Thyroid gland (tissue), 4 donors: Measurements from ENCODE around the gene CACNA2D3. TPM values are rescaled to one million over a fixed set of nuclear protein-coding genes. Genes with fewer than 3 reads are reported as not detected.

Experiments
- DNase-seq, 2 donors: peaks; one replicate each; pipeline ENCODE4 v3.0.0-alpha.2; 2019
- H3K27ac ChIP-seq, 3 donors: fragments of 200-600 bp; sonication (generic); 1 replicate in 2 of 3; 2 replicates in 1 of 3; pipeline ENCODE4 v1.5.1; 2016 to 2019; ENCODE audit warnings: mild to moderate bottlenecking in 1 of 3, moderate library complexity in 1 of 3
- H3K27me3 ChIP-seq: fragments of 200-600 bp; sonication (generic); one replicate; pipeline ENCODE4 v1.5.1; 2019
- H3K36me3 ChIP-seq, 2 donors: fragments of 200-600 bp; sonication (generic); one replicate each; pipeline ENCODE4 v1.5.1; 2016 to 2019
- H3K4me1 ChIP-seq, 2 donors: fragments of 200-600 bp; sonication (generic); one replicate each; pipeline ENCODE4 v1.5.1; 2017 to 2019
- H3K4me3 ChIP-seq, 3 donors: fragments of 200-600 bp; sonication (generic); replicated peaks in 1 of 3; 1 replicate in 2 of 3; 2 replicates in 1 of 3; pipeline ENCODE4 v1.5.1; 2016; ENCODE audit warnings: mild to moderate bottlenecking in 1 of 3
- H3K9me3 ChIP-seq: fragments of 200-600 bp; sonication (generic); one replicate; pipeline ENCODE4 v1.5.1; 2017
- POLR2A ChIP-seq, 2 donors: fragments of 450-650 bp; IDR thresholded peaks; one replicate each; pipeline ENCODE4 v1.6.1; 2017; ENCODE audit warnings: antibody characterized with exemption in 2 of 2, mild to moderate bottlenecking in 2 of 2, moderate library complexity in 1 of 2
- WGBS, 2 donors: methylation state at CpG; one replicate each; pipeline ENCODE4 v1.1.5; 2017; 5-methylcytosine and 5-hydroxymethylcytosine counted together
- intact Hi-C: fragments of 100-400 bp; cut with DNase I; formaldehyde crosslinking; loops from one replicate; pipeline ENCODE4 v1.15.1; 2023
- total RNA-seq, 4 donors: library from RNA; depleted of rRNA; stranded (reverse); fragments of >200 nt; gene quantifications; one replicate each; pipeline ENCODE4 v1.2.3, GENCODE V29; 2016
- TF ChIP-seq, protein P1 (sequence below), 6 experiments: fragments of 200-600 bp in 3 of 6; fragments of 450-650 bp in 3 of 6; sonication (generic) in 3 of 6; IDR thresholded peaks; one replicate each; pipeline ENCODE4 v1.5.1; 2016 to 2019; ENCODE audit warnings: antibody characterized with exemption in 6 of 6, mild to moderate bottlenecking in 2 of 6, inconsistent platforms in 1 of 6, moderate library complexity in 1 of 6

The CACNA2D3 gene
- total RNA-seq, 4 donors from 2014 or later = 2.9 to 4.8 (median 4.5) TPM

DNA sequence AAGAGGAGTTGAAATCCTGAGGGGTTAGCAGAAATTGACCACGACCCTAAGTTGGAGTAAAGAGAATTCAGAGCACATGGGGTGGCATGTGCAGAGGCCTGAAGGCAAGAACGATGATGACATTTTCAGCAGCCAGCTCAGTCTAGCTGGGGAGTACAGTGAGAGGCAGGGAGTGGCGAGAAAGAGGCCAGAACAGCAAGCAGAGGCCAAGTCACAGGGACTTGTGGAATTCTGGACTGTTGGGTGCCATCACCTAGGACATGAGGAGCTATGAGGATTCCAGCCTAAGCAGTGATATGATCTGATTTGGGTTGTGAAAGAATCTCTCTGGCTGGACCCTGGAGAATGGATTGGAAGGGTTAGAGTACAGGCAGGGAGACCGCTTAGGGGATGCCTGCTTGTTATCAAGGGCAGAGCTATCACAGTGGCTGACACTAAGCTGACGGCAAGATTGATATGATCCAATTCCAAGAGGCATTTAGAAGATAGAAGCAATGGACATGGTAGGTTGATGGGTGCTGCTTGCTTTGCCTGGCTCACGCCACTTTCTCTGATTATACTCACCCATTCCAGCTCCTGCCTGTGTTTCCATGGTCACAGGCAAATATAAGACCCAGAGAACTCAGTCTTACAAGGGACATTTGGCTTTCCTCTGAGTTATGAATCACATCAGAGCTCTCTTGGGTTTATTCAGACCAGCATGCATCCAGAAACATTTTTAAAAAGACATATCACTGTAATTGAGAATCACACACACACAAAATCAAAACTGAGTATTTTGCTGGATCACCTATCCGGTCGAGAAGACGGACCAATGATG lies 739.1 kb downstream of the CACNA2D3 start:
- Histone ChIP-seq H3K27ac (no peak overlapping the region), H3K27me3 (no peaks in the 10 kb centered on the region), H3K36me3 (no peaks in the 10 kb centered on the region), H3K9me3 (no peaks in the 10 kb centered on the region), H3K4me3 (no peak overlapping the region), H3K4me1 (peaks cover 5 to 16% of the 10 kb centered on the region in 2 donors)
- 66 to 72% methylated on average over 9 of the region's 9 CpGs for WGBS, 2 donors
- intact Hi-C loops = no loop called here
- TF ChIP-seq, protein P1, sequence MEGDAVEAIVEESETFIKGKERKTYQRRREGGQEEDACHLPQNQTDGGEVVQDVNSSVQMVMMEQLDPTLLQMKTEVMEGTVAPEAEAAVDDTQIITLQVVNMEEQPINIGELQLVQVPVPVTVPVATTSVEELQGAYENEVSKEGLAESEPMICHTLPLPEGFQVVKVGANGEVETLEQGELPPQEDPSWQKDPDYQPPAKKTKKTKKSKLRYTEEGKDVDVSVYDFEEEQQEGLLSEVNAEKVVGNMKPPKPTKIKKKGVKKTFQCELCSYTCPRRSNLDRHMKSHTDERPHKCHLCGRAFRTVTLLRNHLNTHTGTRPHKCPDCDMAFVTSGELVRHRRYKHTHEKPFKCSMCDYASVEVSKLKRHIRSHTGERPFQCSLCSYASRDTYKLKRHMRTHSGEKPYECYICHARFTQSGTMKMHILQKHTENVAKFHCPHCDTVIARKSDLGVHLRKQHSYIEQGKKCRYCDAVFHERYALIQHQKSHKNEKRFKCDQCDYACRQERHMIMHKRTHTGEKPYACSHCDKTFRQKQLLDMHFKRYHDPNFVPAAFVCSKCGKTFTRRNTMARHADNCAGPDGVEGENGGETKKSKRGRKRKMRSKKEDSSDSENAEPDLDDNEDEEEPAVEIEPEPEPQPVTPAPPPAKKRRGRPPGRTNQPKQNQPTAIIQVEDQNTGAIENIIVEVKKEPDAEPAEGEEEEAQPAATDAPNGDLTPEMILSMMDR (IDR thresholded peaks at IDR 0.05) = no peak
- no peak for TF ChIP-seq POLR2A (IDR thresholded peaks at IDR 0.05)
- no peak for DNase-seq

DNA sequence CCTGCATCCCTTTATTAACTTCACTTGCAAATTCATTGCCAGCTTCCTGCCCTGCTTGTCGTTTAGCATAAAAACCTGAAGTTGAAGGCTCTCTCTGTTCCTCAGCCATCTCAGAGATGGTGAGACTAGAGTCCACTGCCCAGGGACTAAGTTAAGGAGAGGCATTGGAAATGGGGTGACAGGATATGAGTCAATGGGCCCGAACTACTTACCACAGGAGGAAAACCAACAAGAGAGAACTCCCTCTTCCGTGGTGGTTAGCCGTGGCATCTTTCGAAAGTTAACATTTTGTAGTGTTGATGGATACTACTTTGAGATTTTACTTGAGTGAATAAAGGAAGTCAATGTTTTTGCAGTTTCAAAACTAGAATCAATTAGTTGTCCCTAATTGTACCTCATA lies 740.2 kb downstream of the CACNA2D3 start:
- no peak overlapping the region for H3K4me3 ChIP-seq
- no peaks in the 10 kb centered on the region for H3K9me3 ChIP-seq
- TF ChIP-seq POLR2A (IDR thresholded peaks at IDR 0.05) = no peak
- TF ChIP-seq, protein P1 (IDR thresholded peaks at IDR 0.05) = no peak
- WGBS, 2 donors = 77 to 84% methylated on average over 5 of the region's 5 CpGs
- H3K36me3 ChIP-seq = no peaks in the 10 kb centered on the region
- H3K4me1 ChIP-seq = peaks cover 5 to 16% of the 10 kb centered on the region in 2 donors
- intact Hi-C loops = no loop called here
- no peak overlapping the region for H3K27ac ChIP-seq
- H3K27me3 ChIP-seq = no peaks in the 10 kb centered on the region
- no peak for DNase-seq

DNA sequence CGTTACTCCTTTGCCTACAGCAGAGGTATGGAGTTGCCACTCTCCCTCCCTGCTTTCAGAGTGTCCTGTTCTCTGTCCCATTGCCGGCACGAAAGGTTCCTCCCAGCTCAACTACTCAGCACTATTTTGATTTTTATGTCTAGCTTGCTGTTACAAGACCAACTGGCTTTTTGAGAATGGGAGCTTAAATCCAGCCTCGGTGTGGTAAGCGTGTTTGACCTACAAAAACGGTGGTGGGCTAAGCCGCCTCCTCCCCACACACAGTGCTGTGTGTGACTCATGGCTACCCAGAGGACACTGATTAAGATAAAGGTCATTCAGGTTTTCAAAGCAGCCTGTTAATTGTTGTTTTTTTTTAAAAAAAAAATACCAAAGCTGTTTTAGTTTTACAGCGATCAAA lies 741.0 kb downstream of the CACNA2D3 start:
- Histone ChIP-seq H3K4me1 (peaks cover 5 to 13% of the 10 kb centered on the region in 2 donors), H3K9me3 (no peaks in the 10 kb centered on the region), H3K4me3 (no peak overlapping the region), H3K27ac (no peak overlapping the region), H3K36me3 (no peaks in the 10 kb centered on the region), H3K27me3 (no peaks in the 10 kb centered on the region)
- no peak for DNase-seq
- intact Hi-C loops = no loop called here
- WGBS, 2 donors = 70 to 77% methylated on average over 8 of the region's 8 CpGs
- TF ChIP-seq, protein P1 (IDR thresholded peaks at IDR 0.05) = no peak
- no peak for TF ChIP-seq POLR2A (IDR thresholded peaks at IDR 0.05)

- no peak for DNase-seq
- Histone ChIP-seq H3K4me3 (no peak overlapping the region), H3K27ac (no peak overlapping the region), H3K4me1 (peaks cover 5 to 9% of the 10 kb centered on the region in 2 donors), H3K27me3 (no peaks in the 10 kb centered on the region), H3K9me3 (no peaks in the 10 kb centered on the region), H3K36me3 (no peaks in the 10 kb centered on the region)
- TF ChIP-seq, protein P1 (IDR thresholded peaks at IDR 0.05) = no peak
- TF ChIP-seq POLR2A (IDR thresholded peaks at IDR 0.05) = no peak
- WGBS, 2 donors = 88 to 89% methylated on average over 4 of the region's 4 CpGs
- intact Hi-C loops = no loop called here
These were observed 741.4 kb downstream of the CACNA2D3 start for GRCh38 chr3:54863786-54864185.

DNA sequence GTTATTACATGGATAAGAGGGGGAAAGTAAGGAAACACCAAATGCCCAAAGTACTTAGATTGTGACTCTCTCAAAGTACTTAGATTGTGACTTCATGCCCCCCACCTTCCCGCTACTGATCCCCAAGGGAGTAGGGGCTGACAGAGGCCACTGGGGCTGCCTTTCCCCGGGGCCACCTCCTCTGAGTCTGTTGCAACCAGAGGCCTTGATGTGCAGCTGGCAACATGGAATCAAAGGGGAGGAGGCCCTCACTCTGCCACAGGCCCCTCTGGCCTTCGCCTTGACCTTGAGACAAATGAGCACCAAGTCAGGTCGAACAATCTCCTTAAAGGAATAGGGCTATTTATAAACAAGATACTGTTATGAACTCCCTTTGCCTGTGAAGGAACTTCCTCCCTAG lies 743.0 kb downstream of the CACNA2D3 start:
- H3K27ac ChIP-seq = no peak overlapping the region
- intact Hi-C loops = no loop called here
- TF ChIP-seq POLR2A (IDR thresholded peaks at IDR 0.05) = no peak
- TF ChIP-seq, protein P1 (IDR thresholded peaks at IDR 0.05) = no peak
- DNase-seq = no peak
- H3K9me3 ChIP-seq = no peaks in the 10 kb centered on the region
- no peak overlapping the region for H3K4me3 ChIP-seq
- 87% methylated on average over 4 of the region's 4 CpGs for WGBS, 2 donors
- H3K36me3 ChIP-seq = no peaks in the 10 kb centered on the region
- no peaks in the 10 kb centered on the region for H3K4me1 ChIP-seq
- no peaks in the 10 kb centered on the region for H3K27me3 ChIP-seq
